Calu3 (cell line): ENCODE measurements around the gene ELFN1. TPM values are rescaled to one million over a fixed set of nuclear protein-coding genes. Genes with fewer than 3 reads are reported as not detected.

ENCODE experiments used
- BruUV-seq: library from RNA; stranded (reverse); fragments of 400-500 nt; replicated peaks from 2 replicates; lab custom pipeline; 2021; lab: Mats Ljungman, UMichigan
- CTCF ChIA-PET: fragments of 300-600 bp; sonication (Branson Sonifier 250); formaldehyde crosslinking; loops from one replicate; lab custom pipeline; 2022; ENCODE audit warnings: antibody characterized with exemption; lab: Charles Lee
- DNase-seq: peaks from one replicate; pipeline ENCODE4 v3.0.0; 2022
- H3K27ac Mint-ChIP-seq: one replicate; pipeline ENCODE4 v1.8.0; 2022; ENCODE audit warnings: mixed read lengths; ENCODE audit not compliant: unreplicated experiment
- H3K27me3 Mint-ChIP-seq: one replicate; pipeline ENCODE4 v1.8.0; 2022; ENCODE audit warnings: mixed read lengths; ENCODE audit not compliant: unreplicated experiment
- H3K36me3 Mint-ChIP-seq: one replicate; pipeline ENCODE4 v1.8.0; 2022; ENCODE audit warnings: mild to moderate bottlenecking, moderate library complexity, mixed read lengths; ENCODE audit not compliant: insufficient read depth, unreplicated experiment
- H3K4me1 Mint-ChIP-seq: one replicate; pipeline ENCODE4 v1.8.0; 2022; ENCODE audit warnings: mild to moderate bottlenecking, low read depth, mixed read lengths; ENCODE audit not compliant: unreplicated experiment
- H3K4me3 Mint-ChIP-seq: one replicate; pipeline ENCODE4 v1.8.0; 2022; ENCODE audit warnings: mild to moderate bottlenecking, low read depth, moderate library complexity, mixed read lengths; ENCODE audit not compliant: unreplicated experiment
- H3K9me3 Mint-ChIP-seq: one replicate; pipeline ENCODE4 v1.8.0; 2022; ENCODE audit warnings: low read depth, mixed read lengths; ENCODE audit not compliant: unreplicated experiment
- intact Hi-C: fragments of 100-400 bp; cut with micrococcal nuclease; formaldehyde crosslinking; loops from one replicate; pipeline ENCODE4 v1.10.0; 2022; ENCODE audit not compliant: unreplicated experiment
- total RNA-seq: library from RNA; stranded (reverse); gene quantifications from 2 replicates; pipeline ENCODE4 v1.2.3, GENCODE V29; 2022
- TF ChIP-seq, protein P1 (sequence below): fragments of 200-600 bp; IDR thresholded peaks from one replicate; pipeline ENCODE4 v1.8.0; 2022; ENCODE audit warnings: antibody characterized with exemption; ENCODE audit not compliant: unreplicated experiment

Gene ELFN1
- total RNA-seq, 1 experiment from 2014 or later, result not detected

DNA sequence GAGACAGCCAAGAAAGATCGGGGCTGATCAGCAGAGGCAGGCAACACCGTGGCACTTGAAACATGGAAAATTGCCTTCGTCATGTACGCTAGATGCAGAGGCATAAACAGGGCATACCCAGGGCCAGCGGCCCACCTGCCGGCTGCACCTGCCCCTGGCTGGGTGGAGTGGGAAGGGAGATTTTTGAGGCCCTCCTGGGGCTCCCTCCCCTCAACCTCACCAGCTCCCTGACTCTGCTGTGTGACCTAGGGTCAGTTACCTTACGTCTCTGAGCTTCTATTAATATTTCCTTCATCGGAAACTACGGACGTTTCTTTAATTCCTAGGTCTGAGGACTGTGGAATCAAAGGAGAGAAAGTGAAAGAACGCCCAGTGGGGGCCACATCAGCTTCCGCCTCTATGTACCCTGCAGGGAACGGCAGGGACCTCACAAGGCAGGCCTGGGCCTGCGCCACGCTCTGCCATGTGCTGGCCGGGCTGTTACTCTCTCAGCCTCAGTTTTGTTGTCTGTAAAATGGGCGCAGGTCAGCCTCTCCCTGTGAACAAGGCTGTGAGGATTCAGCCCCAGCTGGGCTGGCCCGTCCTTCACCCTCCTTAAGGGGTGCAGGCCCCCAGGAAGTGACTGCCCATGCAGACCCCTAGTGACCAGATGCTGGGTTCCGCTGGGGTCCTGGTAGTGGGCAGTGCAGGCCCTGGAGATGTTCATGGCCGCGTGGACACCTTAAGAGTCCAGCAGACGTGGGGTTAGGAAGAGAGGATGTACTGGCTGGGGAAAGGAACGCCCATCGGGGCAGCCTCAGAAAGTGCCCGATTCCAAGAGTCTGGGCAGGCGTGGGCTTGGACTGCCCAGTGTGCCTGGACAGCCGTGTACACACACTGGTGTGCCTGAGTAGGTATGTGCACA is 22.7 kb downstream of the ELFN1 start:
- Mint-ChIP-seq H3K4me3 (no peak overlapping the region), H3K4me1 (no peaks in the 10 kb centered on the region), H3K36me3 (peaks cover 3% of the 10 kb centered on the region), H3K9me3 (peaks cover 4% of the 10 kb centered on the region), H3K27ac (no peak overlapping the region), H3K27me3 (peaks cover 98% of the 10 kb centered on the region)
- intact Hi-C loops, result no loop called here
- TF ChIP-seq, protein P1, sequence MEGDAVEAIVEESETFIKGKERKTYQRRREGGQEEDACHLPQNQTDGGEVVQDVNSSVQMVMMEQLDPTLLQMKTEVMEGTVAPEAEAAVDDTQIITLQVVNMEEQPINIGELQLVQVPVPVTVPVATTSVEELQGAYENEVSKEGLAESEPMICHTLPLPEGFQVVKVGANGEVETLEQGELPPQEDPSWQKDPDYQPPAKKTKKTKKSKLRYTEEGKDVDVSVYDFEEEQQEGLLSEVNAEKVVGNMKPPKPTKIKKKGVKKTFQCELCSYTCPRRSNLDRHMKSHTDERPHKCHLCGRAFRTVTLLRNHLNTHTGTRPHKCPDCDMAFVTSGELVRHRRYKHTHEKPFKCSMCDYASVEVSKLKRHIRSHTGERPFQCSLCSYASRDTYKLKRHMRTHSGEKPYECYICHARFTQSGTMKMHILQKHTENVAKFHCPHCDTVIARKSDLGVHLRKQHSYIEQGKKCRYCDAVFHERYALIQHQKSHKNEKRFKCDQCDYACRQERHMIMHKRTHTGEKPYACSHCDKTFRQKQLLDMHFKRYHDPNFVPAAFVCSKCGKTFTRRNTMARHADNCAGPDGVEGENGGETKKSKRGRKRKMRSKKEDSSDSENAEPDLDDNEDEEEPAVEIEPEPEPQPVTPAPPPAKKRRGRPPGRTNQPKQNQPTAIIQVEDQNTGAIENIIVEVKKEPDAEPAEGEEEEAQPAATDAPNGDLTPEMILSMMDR, result no peak
- CTCF ChIA-PET, result interaction anchor here (0.7 kb wide), 1 partner anchor 1316 kb away, joined by 3 read pairs; no protein-coding TSS in a partner anchor
- DNase-seq, result no peak
- BruUV-seq, result no TSS peak

GRCh38 chr7:1693419-1693990 is 23.4 kb downstream of the ELFN1 start:
- Mint-ChIP-seq H3K27ac (no peak overlapping the region), H3K9me3 (peaks cover 4% of the 10 kb centered on the region), H3K4me1 (no peaks in the 10 kb centered on the region), H3K36me3 (peaks cover 3% of the 10 kb centered on the region), H3K4me3 (no peak overlapping the region), H3K27me3 (peaks cover 98% of the 10 kb centered on the region)
- TF ChIP-seq, protein P1, result no peak
- intact Hi-C loops, result no loop called here
- BruUV-seq, result no TSS peak
- DNase-seq, result no peak
- CTCF ChIA-PET, result interaction anchor here (1.5 kb wide), 1 partner anchor 22 kb away, joined by 3 read pairs; no protein-coding TSS in a partner anchor

DNA sequence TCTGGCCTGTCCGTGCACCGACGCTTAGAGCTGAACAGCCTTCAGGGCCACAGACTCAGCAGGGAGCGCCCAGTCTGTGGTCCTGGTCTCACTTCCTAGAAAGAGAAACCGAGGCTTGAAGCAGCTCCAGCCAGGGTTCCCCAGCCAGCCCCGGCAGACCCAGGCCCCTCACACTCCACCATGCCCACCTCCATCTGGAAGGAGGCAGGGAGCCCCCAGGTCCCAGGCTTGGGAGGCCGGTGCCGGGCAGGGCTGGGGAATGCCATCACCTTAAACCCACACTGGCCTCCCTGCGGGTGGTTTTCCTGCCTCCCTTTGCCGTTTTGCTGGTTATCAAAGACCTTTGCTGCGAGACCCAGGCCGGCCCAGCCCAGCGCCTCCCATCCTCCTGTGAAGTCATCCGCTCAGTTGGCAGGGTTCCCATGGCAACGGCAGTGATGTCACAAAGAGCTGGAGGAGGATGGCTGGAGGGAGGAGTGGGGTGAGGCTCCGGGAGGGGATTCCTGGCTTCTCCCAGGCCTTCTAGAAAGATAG is 24.0 kb downstream of the ELFN1 start:
- CTCF ChIA-PET, result interaction anchor here (0.9 to 1.5 kb wide), 2 partner anchors 21 to 22 kb away, joined by 3 read pairs; no protein-coding TSS in a partner anchor
- TF ChIP-seq, protein P1, result no peak
- no peak overlapping the region for H3K27ac Mint-ChIP-seq

More for the DNA sequence above, 24.0 kb downstream of the ELFN1 start:
- BruUV-seq, result no TSS peak
- Mint-ChIP-seq H3K36me3 (peaks cover 3% of the 10 kb centered on the region), H3K4me1 (no peaks in the 10 kb centered on the region), H3K27me3 (peaks cover 98% of the 10 kb centered on the region), H3K4me3 (no peak overlapping the region), H3K9me3 (peaks cover 6% of the 10 kb centered on the region)
- intact Hi-C loops, result no loop called here
- DNase-seq, result peak; percentile 39
